Measurements from ENCODE around the gene COL23A1. TPM values are rescaled to one million over a fixed set of nuclear protein-coding genes. Genes with fewer than 3 reads are reported as not detected.

The COL23A1 gene
- total and polyA plus RNA-seq, 2 of the 8 experiments (the other 6 are each of a cell fraction or from before 2014, with no cell fraction given): 3.1 to 4.7 TPM

DNA sequence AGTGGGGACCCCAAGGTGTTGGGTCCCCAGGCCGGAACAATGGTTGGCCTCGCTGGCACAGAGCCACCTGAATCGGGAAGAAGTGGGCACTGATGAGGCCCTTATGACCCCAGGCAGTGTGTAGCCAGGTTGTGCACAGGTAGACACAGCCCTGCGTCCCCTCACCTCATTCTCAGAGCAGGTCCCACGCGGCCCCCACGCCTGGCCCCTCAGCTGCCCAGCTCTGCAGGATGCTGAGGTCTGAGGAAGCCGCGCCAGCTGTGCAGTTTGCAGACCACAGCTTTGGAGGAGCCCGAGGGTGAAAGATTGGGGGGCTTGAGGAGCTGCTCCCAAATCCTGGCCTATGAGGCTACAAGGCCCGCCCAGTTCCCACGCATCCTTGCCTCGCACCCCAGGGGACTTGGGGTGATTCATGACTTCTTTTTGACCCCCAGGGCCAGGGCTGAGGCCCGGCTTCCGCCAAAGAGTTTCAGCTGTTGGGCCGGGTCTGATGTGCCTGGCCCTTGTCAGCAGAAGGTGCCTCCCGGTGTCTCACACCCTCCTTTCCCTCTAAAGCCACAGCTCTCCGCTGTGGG lies 269.8 kb downstream of the COL23A1 start:
- peaks cover 0 to 9% (median 2%) of the 10 kb centered on the region in 4 experiments; a peak in 2 of 7 replicates for H3K4me1 ChIP-seq (replicated peaks in 1 of 4; ENCODE audit: control insufficient read depth in 3 of 4, insufficient read depth in 4 of 4, low read length in 3 of 4)
- 94% methylated on average over 18 of the region's 18 CpGs; no CpG with 5 or more reads in 1 of the 2 experiments for WGBS, 2 experiments (ENCODE audit: extremely low coverage in 1 of 2, insufficient coverage in 1 of 2, insufficient read length in 1 of 2, insufficient replicate concordance in 2 of 2, low coverage in 1 of 2, low lambda C conversion rate in 2 of 2, missing lambda C conversion rate in 1 of 2)
- H3K4me3 ChIP-seq (ENCODE audit: extremely low read depth in 1 of 4, insufficient read depth in 2 of 4, low read depth in 3 of 4, low read length in 4 of 4): no peak overlapping the region
- no peak for TF ChIP-seq RBBP5 (IDR thresholded peaks at IDR 0.05; ENCODE audit: borderline replicate concordance, low read depth, low read length)
- no peak for TF ChIP-seq CREB1 (IDR thresholded peaks at IDR 0.05)
- TF ChIP-seq CTBP2 (IDR thresholded peaks at IDR 0.05; ENCODE audit: borderline replicate concordance, insufficient read depth, insufficient read length, low read length): no peak
- TF ChIP-seq BRCA1 (IDR thresholded peaks at IDR 0.05; ENCODE audit: low read depth, low read length): no peak
- TF ChIP-seq SUZ12 (IDR thresholded peaks at IDR 0.05; ENCODE audit: low read length): no peak
- TF ChIP-seq TCF12 (IDR thresholded peaks at IDR 0.05; ENCODE audit: low read depth, low read length): no peak
- TF ChIP-seq SP4 (IDR thresholded peaks at IDR 0.05; ENCODE audit: low read length): no peak
- no peak for TF ChIP-seq RXRA (IDR thresholded peaks at IDR 0.05; ENCODE audit: insufficient read depth, low read depth, low read length)
- H3K9me3 ChIP-seq (ENCODE audit: insufficient read depth in 2 of 2, low read depth in 1 of 2, low read length in 1 of 2): no peaks in the 10 kb centered on the region
- no peaks in the 10 kb centered on the region for H3K79me1 ChIP-seq (ENCODE audit: low read depth, low read length)
- H4K91ac ChIP-seq (replicated peaks; ENCODE audit: insufficient read length, low read length): no peak overlapping the region
- H3K14ac ChIP-seq (ENCODE audit: insufficient read length): no peak overlapping the region
- no peak overlapping the region for H3K9ac ChIP-seq (replicated peaks in 1 of 4; ENCODE audit: extremely low read depth in 1 of 4, low read depth in 3 of 4, low read length in 3 of 4)
- FAIRE-seq (no peak), DNase-seq (ENCODE audit: low read depth in 1 of 2, low spot score in 2 of 2) (no peak)
- no peak overlapping the region for H3K4me2 ChIP-seq (ENCODE audit: insufficient read depth in 1 of 2, low read depth in 2 of 2, low read length in 2 of 2)
- H2BK20ac ChIP-seq (ENCODE audit: low read length): no peak overlapping the region
- no peak overlapping the region for H3K27ac ChIP-seq (ENCODE audit: low read depth, low read length)
- no peak overlapping the region for H4K5ac ChIP-seq (ENCODE audit: insufficient read length, low read depth, low read length)
- H2BK12ac ChIP-seq (ENCODE audit: low read depth, low read length): no peak overlapping the region
- H3K79me2 ChIP-seq (ENCODE audit: control insufficient read depth in 1 of 2, insufficient read depth in 2 of 2, low read length in 2 of 2): no peaks in the 10 kb centered on the region
- no peak overlapping the region for H2AFZ ChIP-seq (ENCODE audit: low read length)
- H3K56ac ChIP-seq (replicated peaks; ENCODE audit: insufficient read length, low read depth, low read length): peak overlapping the region; percentile 53
- H2BK120ac ChIP-seq (replicated peaks; ENCODE audit: low read depth, low read length): no peak overlapping the region
- H4K20me1 ChIP-seq (replicated peaks in 1 of 2; ENCODE audit: control insufficient read depth in 1 of 2, insufficient read depth in 2 of 2, low read length in 2 of 2): peaks cover 0 to 4% of the 10 kb centered on the region in 2 experiments
- H3K27me3 ChIP-seq (replicated peaks in 1 of 4; ENCODE audit: control insufficient read depth in 3 of 4, extremely low read depth in 1 of 4, insufficient read depth in 3 of 4, low read length in 3 of 4): no peaks in the 10 kb centered on the region
- POLR2A ChIA-PET (ENCODE audit: partially characterized antibody): interaction anchor here (1.3 kb wide), 1 partner anchor 107 kb away, joined by 4 read pairs; no protein-coding TSS in a partner anchor
- peak overlapping the region; percentile 81; the same call in 1 of the 2 replicates for H4K8ac ChIP-seq (ENCODE audit: extremely low read depth, insufficient read depth, low read length)
- H3K36me3 ChIP-seq (ENCODE audit: control insufficient read depth in 2 of 4, insufficient read depth in 4 of 4, low read length in 3 of 4): no peaks in the 10 kb centered on the region
- H3K4ac ChIP-seq (replicated peaks; ENCODE audit: insufficient read length, low read depth, low read length): no peak overlapping the region
- H2BK5ac ChIP-seq (ENCODE audit: low read depth, low read length): no peak overlapping the region
- no peak overlapping the region for H2BK15ac ChIP-seq (ENCODE audit: low read length)
- no peak overlapping the region for H2AK5ac ChIP-seq (ENCODE audit: low read depth, low read length)
- H3K18ac ChIP-seq (ENCODE audit: extremely low read depth, low read length): no peak overlapping the region
- no peaks in the 10 kb centered on the region for H3K23me2 ChIP-seq (ENCODE audit: low read depth, low read length)
- CTCF ChIA-PET (ENCODE audit: partially characterized antibody): interaction anchor here (0.9 to 9.5 kb wide), 9 partner anchors 9 to 270 kb away, joined by 3 to 79 read pairs (median 4); partner anchors contain the start of gene COL23A1
- no peak overlapping the region for H3K23ac ChIP-seq (ENCODE audit: insufficient read length)

Measured in H1 (cell line).